ENCODE measurements around the gene CYP2C9.

GRCh38 chr10:94989192-94989591 lies 50.7 kb downstream of the CYP2C9 start:
- no peak for TF ChIP-seq POLR2A (IDR thresholded peaks at IDR 0.05)
- no peak for TF ChIP-seq CTCF (IDR thresholded peaks at IDR 0.05)

All from esophagus squamous epithelium (tissue), 4 donors.